ENCODE data around the gene GOPC.

GOPC gene

DNA sequence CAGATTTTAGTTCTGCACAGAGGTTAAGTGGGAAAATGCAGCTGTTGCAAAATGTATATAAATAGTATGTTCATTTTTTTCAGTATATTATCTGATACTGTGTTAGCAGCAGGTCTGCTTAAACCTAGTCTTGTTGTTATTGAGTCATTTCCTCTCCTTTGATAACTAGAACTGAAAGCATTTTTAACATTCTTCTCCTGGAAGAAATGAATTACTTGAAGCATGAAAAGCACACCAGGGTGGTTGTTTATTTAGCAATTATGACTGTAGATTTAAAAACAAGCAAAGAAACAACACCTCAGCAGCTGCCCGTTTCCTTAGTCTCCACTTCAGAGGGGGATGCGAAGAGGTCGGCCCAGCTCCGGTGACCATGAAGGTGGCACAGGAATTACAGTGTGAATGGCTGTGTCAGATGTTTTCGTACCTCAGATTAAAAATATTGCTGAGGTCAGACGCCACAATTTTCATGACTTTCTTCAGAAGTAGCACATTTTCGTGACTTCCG is 53.5 kb downstream of the GOPC start:
- no peaks in the 10 kb centered on the region for H3K9me2 ChIP-seq (replicated peaks; ENCODE audit: low read depth, low read length)
- TF ChIP-seq, protein P1, sequence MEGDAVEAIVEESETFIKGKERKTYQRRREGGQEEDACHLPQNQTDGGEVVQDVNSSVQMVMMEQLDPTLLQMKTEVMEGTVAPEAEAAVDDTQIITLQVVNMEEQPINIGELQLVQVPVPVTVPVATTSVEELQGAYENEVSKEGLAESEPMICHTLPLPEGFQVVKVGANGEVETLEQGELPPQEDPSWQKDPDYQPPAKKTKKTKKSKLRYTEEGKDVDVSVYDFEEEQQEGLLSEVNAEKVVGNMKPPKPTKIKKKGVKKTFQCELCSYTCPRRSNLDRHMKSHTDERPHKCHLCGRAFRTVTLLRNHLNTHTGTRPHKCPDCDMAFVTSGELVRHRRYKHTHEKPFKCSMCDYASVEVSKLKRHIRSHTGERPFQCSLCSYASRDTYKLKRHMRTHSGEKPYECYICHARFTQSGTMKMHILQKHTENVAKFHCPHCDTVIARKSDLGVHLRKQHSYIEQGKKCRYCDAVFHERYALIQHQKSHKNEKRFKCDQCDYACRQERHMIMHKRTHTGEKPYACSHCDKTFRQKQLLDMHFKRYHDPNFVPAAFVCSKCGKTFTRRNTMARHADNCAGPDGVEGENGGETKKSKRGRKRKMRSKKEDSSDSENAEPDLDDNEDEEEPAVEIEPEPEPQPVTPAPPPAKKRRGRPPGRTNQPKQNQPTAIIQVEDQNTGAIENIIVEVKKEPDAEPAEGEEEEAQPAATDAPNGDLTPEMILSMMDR (conservative IDR thresholded peaks at IDR 0.05; ENCODE audit: low read length): no peak
- TF ChIP-seq EZH2phosphoT487 (IDR thresholded peaks at IDR 0.05; ENCODE audit: borderline replicate concordance): no peak
- H2AFZ ChIP-seq (ENCODE audit: low read length): peak overlapping the region; percentile 52; the same call in 1 of the 2 replicates
- no peaks in the 10 kb centered on the region for H3F3A ChIP-seq (ENCODE audit: low read depth)
- H3K9me3 ChIP-seq (ENCODE audit: insufficient read depth, low read depth, low read length): no peaks in the 10 kb centered on the region
- peak overlapping the region; percentile 77 for H3K4me3 ChIP-seq (ENCODE audit: low read length, poor library complexity, severe bottlenecking)
- H3K4me2 ChIP-seq (ENCODE audit: low read depth, low read length, poor library complexity, severe bottlenecking): peak overlapping the region; percentile 78
- H3K4me1 ChIP-seq (ENCODE audit: insufficient read depth, low read length, poor library complexity, severe bottlenecking): peaks cover 45% of the 10 kb centered on the region
- H4K20me1 ChIP-seq (ENCODE audit: insufficient read depth, low read length, poor library complexity, severe bottlenecking): no peaks in the 10 kb centered on the region
- no peaks in the 10 kb centered on the region for H3K27me3 ChIP-seq (ENCODE audit: insufficient read depth, low read length, poor library complexity, severe bottlenecking)
- peak overlapping the region; percentile 64 for H3K9ac ChIP-seq (ENCODE audit: low read depth, low read length, poor library complexity, severe bottlenecking)
- H3K36me3 ChIP-seq (ENCODE audit: insufficient read depth, low read length): no peaks in the 10 kb centered on the region
- H3K79me2 ChIP-seq (ENCODE audit: insufficient read depth, low read length): no peaks in the 10 kb centered on the region

DNA sequence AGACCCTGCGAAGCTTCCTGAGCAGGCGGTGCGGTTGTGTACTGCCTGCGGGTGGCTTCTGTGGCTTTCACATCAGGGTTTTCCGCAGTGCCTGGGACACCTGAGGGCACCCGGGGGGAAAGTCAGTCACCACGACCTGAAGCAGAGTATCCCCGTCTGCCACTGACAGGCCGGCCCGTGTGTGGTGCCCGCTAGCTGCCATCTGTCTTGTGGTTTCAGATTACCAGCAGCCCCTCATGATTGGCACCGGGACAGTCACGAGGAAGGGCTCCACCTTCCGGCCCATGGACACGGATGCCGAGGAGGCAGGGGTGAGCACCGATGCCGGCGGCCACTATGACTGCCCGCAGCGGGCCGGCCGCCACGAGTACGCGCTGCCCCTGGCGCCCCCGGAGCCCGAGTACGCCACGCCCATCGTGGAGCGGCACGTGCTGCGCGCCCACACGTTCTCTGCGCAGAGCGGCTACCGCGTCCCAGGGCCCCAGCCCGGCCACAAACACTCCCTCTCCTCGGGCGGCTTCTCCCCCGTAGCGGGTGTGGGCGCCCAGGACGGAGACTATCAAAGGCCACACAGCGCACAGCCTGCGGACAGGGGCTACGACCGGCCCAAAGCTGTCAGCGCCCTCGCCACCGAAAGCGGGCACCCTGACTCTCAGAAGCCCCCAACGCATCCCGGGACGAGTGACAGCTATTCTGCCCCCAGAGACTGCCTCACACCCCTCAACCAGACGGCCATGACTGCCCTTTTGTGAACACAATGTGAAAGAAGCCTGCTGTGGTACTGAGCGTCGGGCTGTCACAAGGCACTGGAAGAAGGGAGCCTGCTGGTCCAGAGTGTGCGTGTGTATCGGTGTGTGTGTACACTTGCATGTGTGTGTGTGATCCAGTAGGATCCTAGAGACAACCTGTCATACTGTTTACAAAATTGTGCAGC is 54.4 kb downstream of the GOPC start:
- Histone ChIP-seq H3K27me3 (ENCODE audit: insufficient read depth, low read length, poor library complexity, severe bottlenecking) (no peaks in the 10 kb centered on the region), H4K20me1 (ENCODE audit: insufficient read depth, low read length, poor library complexity, severe bottlenecking) (no peaks in the 10 kb centered on the region), H3K4me3 (ENCODE audit: low read length, poor library complexity, severe bottlenecking) (peak overlapping the region; percentile 77), H3F3A (ENCODE audit: low read depth) (no peaks in the 10 kb centered on the region), H3K9me2 (replicated peaks; ENCODE audit: low read depth, low read length) (no peaks in the 10 kb centered on the region), H3K4me1 (ENCODE audit: insufficient read depth, low read length, poor library complexity, severe bottlenecking) (peaks cover 36% of the 10 kb centered on the region), H3K36me3 (ENCODE audit: insufficient read depth, low read length) (no peaks in the 10 kb centered on the region), H3K9ac (ENCODE audit: low read depth, low read length, poor library complexity, severe bottlenecking) (peak overlapping the region; percentile 64), H3K9me3 (ENCODE audit: insufficient read depth, low read depth, low read length) (no peaks in the 10 kb centered on the region), H2AFZ (ENCODE audit: low read length) (peak overlapping the region; percentile 52), H3K79me2 (ENCODE audit: insufficient read depth, low read length) (no peaks in the 10 kb centered on the region), H3K4me2 (ENCODE audit: low read depth, low read length, poor library complexity, severe bottlenecking) (peak overlapping the region; percentile 78)
- TF ChIP-seq, protein P1 (conservative IDR thresholded peaks at IDR 0.05; ENCODE audit: low read length): no peak
- no peak for TF ChIP-seq EZH2phosphoT487 (IDR thresholded peaks at IDR 0.05; ENCODE audit: borderline replicate concordance)

DNA sequence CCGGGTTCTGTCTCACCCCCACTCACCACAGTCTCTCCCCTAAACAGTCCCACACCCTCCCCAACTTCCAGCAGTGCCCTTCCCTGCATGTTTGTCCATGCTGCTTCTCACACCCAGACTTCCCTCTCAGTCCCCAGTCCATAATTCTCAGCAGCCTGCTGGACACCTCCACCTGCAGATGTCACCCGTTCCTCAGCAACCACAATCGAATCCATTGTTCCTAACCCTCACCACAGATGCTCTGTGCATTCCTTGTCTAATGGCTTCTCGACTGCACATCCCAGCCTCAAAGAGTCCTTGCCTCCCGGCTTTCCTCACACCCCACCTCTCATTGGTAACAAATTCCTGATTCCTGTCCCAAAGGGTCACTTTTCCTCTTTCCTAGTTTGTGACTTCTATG is 55.6 kb downstream of the GOPC start:
- Histone ChIP-seq H3K27me3 (ENCODE audit: insufficient read depth, low read length, poor library complexity, severe bottlenecking) (no peaks in the 10 kb centered on the region), H4K20me1 (ENCODE audit: insufficient read depth, low read length, poor library complexity, severe bottlenecking) (no peaks in the 10 kb centered on the region), H3F3A (ENCODE audit: low read depth) (no peaks in the 10 kb centered on the region), H3K36me3 (ENCODE audit: insufficient read depth, low read length) (no peaks in the 10 kb centered on the region), H3K4me1 (ENCODE audit: insufficient read depth, low read length, poor library complexity, severe bottlenecking) (peaks cover 29% of the 10 kb centered on the region), H3K4me2 (ENCODE audit: low read depth, low read length, poor library complexity, severe bottlenecking) (peak overlapping the region; percentile 78), H3K79me2 (ENCODE audit: insufficient read depth, low read length) (no peaks in the 10 kb centered on the region), H3K9ac (ENCODE audit: low read depth, low read length, poor library complexity, severe bottlenecking) (no peak overlapping the region), H2AFZ (ENCODE audit: low read length) (peak overlapping the region; percentile 18; the same call in 1 of the 2 replicates), H3K9me3 (ENCODE audit: insufficient read depth, low read depth, low read length) (no peaks in the 10 kb centered on the region), H3K4me3 (ENCODE audit: low read length, poor library complexity, severe bottlenecking) (no peak overlapping the region), H3K9me2 (replicated peaks; ENCODE audit: low read depth, low read length) (no peaks in the 10 kb centered on the region)
- no peak for TF ChIP-seq EZH2phosphoT487 (IDR thresholded peaks at IDR 0.05; ENCODE audit: borderline replicate concordance)
- TF ChIP-seq, protein P1 (conservative IDR thresholded peaks at IDR 0.05; ENCODE audit: low read length): no peak
